ENCODE data around the gene NPPB.
A peak's percentile ranks its signal among the peaks of the same experiment; 100 is the strongest.

NPPB gene

DNA sequence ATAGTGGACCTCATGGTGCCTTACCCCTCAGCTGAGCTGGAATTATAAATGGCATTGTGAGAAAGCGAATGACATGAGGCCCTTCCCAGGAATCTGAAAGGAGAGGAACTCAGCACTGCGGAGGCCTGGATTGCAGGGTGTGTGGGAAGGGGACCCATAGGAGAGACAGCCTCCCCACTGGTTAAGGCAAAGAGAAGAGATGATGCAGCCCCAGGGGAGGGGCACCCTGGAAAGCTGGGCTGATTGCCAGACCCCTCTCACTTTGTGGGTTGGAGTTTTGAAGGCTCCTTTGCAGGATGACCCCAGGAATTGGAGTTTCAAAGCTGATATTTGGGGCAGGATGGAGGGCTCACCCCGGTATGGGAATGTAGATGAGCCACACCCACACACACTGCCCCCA, 2.0 kb downstream of the NPPB start:
- no peak for DNase-seq

DNA sequence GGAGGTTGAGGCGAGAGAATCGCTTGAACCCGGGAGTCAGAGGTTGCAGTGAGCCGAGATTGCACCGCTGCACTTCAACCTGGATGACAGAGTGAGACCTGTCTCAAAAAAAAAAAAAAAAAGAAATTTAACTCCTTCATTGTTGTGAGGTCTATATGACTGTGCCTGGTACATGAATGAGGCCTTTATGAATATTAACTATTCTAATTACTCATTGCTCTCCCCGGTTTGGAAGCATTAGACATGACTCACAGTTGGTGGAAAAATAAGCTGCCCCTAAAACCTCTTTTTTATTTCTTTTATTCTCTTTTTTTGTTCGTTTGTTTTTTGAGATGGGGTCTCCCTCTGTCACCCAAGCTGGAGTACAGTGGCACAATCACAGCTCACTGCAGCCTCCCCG, 3.3 kb downstream of the NPPB start:
- no peak for DNase-seq

DNA sequence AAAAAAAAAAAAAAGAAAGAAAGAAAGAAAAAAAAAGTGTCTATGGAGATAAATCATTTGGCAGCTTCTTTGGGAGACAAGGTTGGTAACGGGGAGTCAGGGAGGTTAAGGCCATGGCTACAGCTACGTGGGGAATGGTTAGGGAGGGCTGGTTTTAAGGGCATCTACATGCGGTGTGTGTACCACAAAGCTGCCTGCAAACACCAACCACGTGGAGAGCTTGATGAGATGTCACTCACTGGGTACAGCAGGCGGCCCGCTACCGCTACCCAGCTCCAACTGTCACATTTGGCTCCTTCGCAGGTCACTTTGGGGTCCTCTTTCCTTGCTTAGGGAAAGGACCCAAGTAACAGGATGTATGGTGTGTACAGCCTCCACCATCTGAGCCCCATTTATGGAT, 4.2 kb downstream of the NPPB start:
- no peak for DNase-seq

- peak; percentile 88 to 90 for DNase-seq
Observed at GRCh38 chr1:11851180-11851579, 7.6 kb downstream of the NPPB start.

DNA sequence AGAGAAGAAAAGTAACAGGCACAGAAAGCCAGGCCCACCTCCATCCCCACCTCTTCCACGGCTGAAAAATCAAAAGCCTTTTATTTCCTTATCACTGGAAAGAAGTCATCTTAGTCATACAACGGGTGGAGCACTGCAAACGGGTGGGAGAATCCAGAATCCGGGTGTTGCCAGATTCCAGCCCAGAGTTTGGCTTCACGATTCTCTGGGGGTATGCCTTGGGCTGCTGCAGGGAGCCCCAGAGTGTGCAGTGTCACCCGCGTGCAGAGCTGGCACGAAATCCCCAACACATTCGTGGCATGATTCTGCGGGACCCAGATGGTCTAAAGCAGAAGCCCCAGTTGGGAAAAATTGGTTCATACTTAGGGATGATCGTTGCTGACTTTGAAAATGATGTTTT, 8.6 kb downstream of the NPPB start:
- DNase-seq: no peak

GRCh38 chr1:11848373-11848700, 10.4 kb downstream of the NPPB start:
- no peak for DNase-seq

DNA sequence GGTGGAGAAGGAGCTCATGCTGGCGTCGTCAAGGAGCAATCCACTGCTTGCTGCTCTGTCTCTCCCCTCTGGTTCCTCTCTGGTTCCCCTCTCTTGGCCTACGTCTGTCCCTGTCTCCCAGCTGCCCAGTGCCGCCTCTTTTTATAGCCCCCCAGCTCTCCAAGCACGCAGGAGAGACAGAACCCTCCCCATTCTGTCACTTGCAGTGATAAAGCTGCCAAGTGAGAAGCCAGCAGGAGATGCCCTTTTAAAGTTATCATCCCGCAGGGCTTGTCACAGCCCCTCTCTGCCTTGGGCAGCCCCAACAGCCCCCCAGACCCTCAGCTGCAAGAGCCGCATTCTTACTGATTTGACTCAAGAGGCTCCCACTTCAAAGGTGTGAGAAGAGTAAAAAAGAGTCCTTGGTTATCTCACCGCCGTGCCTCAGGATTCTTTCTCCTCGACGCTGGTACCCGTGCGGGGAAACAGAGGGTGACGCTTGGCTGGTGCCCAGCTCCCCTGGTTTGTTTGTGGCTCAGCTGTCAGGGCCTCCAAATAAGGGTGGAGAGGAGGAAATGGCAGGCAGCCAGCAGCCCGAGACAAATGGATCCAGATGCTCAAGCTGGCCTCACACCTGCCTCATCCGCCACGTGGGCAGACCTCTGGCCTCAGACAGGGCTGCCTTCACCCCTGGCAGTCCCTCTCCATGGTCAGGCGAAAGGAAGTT, 10.9 kb downstream of the NPPB start, which contains the start of gene NPPA:
Gene NPPA (minus strand): TSS at position 117 of the 706 bp plus-strand sequence. CDS start 99 bp downstream, at position 18.
- DNase-seq: no peak

DNA sequence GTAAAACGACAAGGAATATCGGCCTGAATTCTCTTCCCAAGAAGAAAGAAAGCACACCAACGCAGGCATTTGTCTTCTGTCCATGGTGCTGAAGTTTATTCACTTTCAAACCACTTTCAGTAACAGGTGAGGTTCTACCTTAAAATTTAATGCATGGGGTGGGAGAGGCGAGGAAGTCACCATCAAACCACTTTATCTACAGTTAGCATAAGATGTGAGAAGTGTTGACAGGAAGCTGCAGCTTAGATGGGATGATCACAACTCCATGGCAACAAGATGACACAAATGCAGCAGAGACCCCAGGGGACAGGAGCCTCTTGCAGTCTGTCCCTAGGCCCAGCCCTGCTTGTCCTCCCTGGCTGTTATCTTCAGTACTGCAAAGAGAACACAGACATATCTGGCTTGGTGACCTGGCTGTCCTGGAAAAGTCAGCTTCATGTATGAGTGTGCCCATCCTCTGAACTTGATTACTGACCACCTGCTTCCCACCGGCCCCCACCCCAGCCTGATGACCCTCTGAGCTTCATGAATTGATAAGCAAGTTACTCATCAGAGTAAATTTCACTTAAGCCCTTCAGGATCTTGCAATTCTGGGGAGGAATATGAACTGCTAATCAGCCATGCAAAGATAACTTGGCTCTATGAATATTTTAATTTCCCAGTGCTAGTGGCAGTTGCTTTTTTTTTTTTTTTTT, 13.0 kb downstream of the NPPB start:
- peak; percentile 10 to 25 for DNase-seq

DNA sequence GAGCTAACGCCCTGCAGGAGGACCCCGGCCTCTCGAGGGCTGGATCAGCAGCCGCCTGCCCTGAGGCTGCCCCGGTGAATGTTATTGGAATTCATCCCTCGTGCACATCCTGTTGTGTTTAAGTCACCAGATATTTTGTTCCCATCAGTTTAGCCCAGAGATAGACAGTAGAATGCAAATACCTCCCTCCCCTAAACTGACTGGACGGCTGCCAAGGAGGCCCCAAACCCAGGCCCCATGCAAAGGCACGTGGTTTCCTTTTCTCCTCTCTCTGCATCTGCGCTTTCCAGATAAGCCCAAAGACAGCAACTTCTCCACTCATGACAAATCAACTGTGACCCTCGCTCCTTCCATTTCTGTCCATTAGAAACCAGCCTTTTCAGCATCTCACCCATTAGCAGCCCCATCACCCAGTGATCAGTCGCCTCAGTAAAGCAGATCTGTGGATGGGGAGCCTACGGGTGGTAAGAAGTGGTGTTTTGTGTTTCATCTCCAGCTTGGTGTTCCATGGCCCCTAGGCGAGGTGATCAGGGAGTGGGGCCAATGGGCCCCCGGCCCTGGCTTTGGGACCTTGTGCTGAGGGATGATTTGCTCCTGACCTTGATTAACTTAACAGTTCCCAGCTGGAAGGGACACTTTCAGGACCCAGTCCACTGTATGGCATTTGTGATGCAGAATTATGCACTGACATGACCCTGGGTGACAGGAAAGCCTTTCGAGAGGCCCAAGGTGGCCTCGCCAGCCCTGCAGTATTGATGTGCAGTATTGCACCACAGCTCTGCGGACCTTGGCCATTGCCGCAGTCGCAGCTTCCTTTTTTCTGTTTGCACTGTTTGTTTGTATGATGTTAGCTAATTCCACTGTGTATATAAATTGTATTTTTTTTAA, 16.3 kb downstream of the NPPB start:
- DNase-seq: peak; percentile 85 to 86

DNA sequence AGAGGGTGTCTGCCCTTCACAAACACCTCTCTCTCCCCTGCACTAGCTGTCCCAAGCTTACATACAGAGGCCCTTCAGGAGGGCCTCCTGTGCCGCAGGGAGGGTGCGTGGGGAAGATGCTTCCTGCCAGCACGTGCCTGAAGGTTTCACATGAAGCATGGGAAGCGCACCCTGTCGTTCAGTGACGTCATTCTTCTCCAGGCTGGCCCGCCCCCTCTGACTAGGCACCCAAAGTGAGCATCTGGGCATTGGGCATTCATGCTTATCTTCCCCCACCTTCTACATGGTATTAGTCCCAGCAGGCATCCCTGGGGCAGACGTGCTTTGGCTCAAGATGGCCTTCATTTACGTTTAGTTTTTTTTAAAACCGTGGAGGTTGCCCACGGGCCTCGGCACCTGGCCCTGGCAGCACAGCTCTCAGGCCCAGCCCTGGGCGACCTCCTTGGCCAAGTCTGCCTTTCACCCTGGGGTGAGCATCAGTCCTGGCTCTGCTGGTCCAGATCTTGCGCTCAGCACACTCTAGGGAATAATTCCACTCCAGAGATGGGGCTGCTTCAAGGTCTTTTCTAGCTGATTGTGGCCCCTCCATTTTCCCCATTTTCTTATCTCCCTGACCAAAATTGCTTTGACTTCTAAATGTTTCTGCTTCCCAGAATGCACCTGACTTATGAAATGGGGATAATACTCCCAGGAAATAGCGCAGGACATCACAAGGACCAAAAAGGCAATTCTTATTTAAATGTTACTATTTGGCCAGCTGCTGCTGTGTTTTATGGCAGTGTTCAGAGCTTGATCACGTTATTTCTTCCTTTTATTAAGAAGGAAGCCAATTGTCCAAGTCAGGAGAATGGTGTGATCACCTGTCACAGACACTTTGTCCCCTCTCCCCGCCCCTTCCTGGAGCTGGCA, 17.2 kb downstream of the NPPB start:
- DNase-seq: no peak

DNA sequence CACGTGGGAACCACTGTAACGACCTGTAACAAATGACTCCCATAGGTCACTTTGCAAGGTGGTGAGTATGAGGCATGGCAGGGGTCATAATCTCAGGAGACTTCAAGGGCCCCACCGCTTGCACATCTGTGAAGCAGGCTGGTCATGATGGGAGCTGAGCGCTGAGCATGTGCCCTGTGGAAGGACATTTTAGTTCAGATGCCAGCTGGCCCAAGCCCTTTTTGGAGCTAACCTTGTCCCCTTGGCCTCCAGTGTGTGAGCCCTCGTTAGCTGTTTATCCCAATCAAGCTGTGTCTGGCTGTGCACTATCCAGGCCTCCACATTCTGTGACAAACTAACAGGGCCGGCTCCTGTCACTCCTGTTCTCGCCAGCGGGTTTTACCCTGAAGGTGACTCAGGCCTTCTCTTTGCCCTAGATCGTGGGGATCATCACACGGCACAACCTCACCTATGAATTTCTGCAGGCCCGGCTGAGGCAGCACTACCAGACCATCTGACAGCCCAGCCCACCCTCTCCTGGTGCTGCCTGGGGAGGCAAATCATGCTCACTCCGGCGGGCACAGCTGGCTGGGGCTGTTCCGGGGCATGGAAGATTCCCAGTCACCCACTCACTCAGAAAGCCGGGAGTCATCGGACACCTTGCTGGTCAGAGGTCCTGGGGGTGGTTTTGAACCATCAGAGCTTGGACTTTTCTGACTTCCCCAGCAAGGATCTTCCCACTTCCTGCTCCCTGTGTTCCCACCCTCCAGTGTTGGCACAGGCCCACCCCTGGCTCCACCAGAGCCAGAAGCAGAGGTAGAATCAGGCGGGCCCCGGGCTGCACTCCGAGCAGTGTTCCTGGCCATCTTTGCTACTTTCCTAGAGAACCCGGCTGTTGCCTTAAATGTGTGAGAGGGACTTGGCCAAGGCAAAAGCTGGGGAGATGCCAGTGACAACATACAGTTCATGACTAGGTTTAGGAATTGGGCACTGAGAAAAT, 18.7 kb downstream of the NPPB start:
- no peak for DNase-seq

GRCh38 chr1:11838349-11839272, 20.1 kb downstream of the NPPB start:
- peak; percentile 64 to 72 for DNase-seq

DNA sequence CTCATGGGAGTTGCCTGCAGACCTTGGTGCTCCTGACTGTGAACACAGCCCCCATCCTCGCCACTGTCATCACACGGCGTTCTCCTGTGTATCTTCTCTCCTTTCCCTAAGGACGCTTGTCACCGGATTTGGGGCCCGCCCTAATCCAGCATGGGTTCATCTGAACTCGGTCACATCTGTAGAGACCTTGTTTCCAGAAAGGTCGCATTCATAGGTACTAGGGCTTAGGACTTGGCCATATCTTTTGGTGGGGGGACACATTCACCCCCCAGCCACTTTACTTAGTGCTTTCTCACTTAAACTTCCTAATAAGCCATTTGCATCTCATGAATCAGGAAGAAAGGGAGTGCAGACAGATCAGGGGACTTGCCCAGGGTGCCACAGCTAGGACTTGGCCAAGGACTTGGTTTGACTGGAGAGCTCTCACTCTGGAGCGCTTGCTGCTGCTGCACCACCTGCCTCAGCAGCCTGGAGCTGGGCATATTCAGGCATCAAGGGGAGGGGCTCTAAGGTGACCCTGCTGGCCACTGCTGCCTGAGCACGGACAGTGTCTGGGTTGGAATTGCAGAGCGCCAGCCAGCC, 20.9 kb downstream of the NPPB start:
- no peak for DNase-seq

- no peak for DNase-seq
Observed at GRCh38 chr1:11836955-11837766, 21.6 kb downstream of the NPPB start.

DNA sequence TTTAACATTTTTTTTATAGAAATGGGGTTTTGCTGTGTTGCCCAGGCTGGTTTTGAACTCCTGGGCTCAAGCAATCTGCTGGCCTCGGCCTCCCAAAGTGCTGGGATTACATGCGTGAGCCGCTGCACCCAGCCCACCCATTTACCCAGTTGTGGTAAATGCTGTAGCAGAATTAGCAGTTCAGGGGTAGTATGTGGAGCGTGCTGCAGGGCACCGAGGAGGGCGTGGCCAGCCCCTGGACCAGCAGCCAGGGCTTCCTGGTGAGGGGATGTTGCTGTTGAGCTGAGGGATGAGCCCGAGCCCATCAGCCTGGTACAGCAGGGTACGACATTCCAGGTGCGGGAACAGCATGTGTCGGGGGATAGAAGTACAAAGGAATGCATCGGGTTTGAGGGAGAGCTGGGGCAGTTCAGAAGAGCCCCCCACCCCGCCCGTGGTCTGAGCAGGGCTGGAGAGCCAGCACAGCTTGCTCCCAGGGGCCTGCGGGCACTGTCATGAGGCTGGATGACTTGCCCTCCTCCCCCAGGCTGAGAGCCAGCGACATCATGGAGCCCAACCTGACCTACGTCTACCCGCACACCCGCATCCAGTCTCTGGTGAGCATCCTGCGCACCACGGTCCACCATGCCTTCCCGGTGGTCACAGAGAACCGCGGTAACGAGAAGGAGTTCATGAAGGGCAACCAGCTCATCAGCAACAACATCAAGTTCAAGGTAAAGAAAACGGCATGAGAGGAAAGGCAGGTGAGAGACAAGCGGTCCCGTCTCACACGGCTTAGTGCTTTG, 23.1 kb downstream of the NPPB start:
- no peak for DNase-seq

DNA sequence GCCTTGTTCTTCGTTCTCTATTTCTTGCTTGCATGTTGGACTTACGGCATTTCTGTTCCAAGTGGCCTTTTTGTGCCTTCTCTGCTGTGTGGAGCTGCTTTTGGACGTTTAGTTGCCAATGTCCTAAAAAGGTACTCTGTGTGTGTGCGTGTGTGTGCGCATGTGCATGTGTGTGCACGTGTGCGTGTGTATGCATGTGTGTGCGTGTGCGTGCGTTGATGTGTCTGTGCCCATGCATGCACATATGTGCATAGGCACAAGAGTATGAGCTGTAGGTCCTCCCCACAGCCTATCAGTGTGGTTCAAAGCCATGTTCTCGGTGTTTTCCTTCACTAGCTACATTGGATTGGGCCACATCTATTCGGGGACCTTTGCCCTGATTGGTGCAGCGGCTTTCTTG, 24.8 kb downstream of the NPPB start:
- no peak for DNase-seq

DNA sequence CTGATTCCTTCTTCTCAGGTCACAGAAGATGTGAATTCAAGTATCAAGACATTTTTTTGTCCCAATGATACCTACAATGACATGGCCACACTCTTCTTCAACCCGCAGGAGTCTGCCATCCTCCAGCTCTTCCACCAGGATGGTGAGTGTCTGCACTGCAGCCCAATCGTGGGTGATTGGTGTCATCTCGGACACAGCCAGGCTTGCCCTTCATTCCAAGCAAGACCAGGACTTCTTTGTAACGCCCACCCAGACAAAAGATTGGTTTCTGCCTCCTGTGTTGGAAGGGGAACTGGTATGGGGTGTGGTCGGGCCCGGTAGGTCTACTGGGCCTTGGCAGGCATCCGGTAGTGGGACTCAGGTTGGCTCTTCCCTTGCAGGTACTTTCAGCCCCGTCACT, 25.2 kb downstream of the NPPB start:
- DNase-seq: no peak

Data from Kasumi-1 (cell line).